B cell (primary cell): ENCODE results near the gene ZNF710. TPM values are rescaled to one million over a fixed set of nuclear protein-coding genes. Genes with fewer than 3 reads are reported as not detected.

Source experiments
- ATAC-seq: fragments of 200-7000 bp; cut with Tn5 transposase; one replicate; pipeline ENCODE4 v1.10.0; 2021; ENCODE audit warnings: low read depth, mild to moderate bottlenecking, moderate number of reproducible peaks, moderate library complexity
- CTCF ChIA-PET: fragments of 350-600 bp; sonication (Branson Sonifier 250); formaldehyde crosslinking; loops from one replicate; lab custom pipeline; 2021; ENCODE audit warnings: antibody characterized with exemption, inconsistent platforms; lab: Charles Lee
- POLR2A ChIA-PET: fragments of 350-600 bp; sonication (Branson Sonifier 250); formaldehyde crosslinking; loops from one replicate; lab custom pipeline; 2021; ENCODE audit warnings: antibody characterized with exemption; lab: Charles Lee
- DNase-seq: peaks from one replicate; pipeline ENCODE4 v3.0.0; 2013
- H2AFZ ChIP-seq: 2 replicates; pipeline ENCODE4 v1.6.1; 2012; ENCODE audit warnings: mild to moderate bottlenecking, low read depth, low read length; ENCODE audit not compliant: insufficient read depth, poor library complexity, severe bottlenecking
- H3K27ac ChIP-seq, 2 donors: 1 replicate in 1 of 2; 2 replicates in 1 of 2; pipeline ENCODE4 v1.5.1; 2012 to 2013; ENCODE audit warnings: low read length in 2 of 2, mild to moderate bottlenecking in 2 of 2, moderate library complexity in 1 of 2
- H3K27me3 ChIP-seq, 4 experiments: fragments of 200-600 bp in 1 of 4; sonication (generic) in 1 of 4; replicated peaks in 1 of 4; 1 replicate in 2 of 4; 2 replicates in 2 of 4; pipeline versions ENCODE4 v1.6.1 to v1.7.0; 2013 to 2016; ENCODE audit warnings: low read length in 3 of 4, mild to moderate bottlenecking in 2 of 4, mixed read lengths in 1 of 4, moderate library complexity in 1 of 4; ENCODE audit not compliant: insufficient read depth in 4 of 4, control insufficient read depth in 3 of 4; ENCODE audit errors: control extremely low read depth in 1 of 4
- H3K36me3 ChIP-seq, 2 experiments: replicated peaks in 1 of 2; 1 replicate in 1 of 2; 2 replicates in 1 of 2; pipeline versions ENCODE4 v1.6.1 to v1.7.1; 2013; ENCODE audit warnings: low read length in 1 of 2; ENCODE audit not compliant: insufficient read depth in 2 of 2, control insufficient read depth in 1 of 2; ENCODE audit errors: control extremely low read depth in 1 of 2, extremely low read depth in 1 of 2
- H3K4me1 ChIP-seq, 2 donors: fragments of 200-600 bp in 1 of 2; sonication (generic) in 1 of 2; 1 replicate in 1 of 2; 2 replicates in 1 of 2; pipeline versions ENCODE4 v1.5.1 to v1.6.1; 2013 to 2017; ENCODE audit warnings: low read length in 2 of 2; ENCODE audit not compliant: control insufficient read depth in 2 of 2, insufficient read depth in 2 of 2
- H3K4me2 ChIP-seq: replicated peaks from 2 replicates; pipeline ENCODE3; 2012; ENCODE audit warnings: mild to moderate bottlenecking, low read depth, low read length; ENCODE audit not compliant: poor library complexity, severe bottlenecking
- H3K4me3 ChIP-seq, 5 experiments: fragments of 200-600 bp in 1 of 5; sonication (generic) in 1 of 5; 1 replicate in 3 of 5; 2 replicates in 2 of 5; pipeline versions ENCODE4 v1.5.1 to v1.7.0; 2011 to 2016; ENCODE audit warnings: low read length in 4 of 5, mild to moderate bottlenecking in 4 of 5, low read depth in 2 of 5, control low read depth in 1 of 5, moderate library complexity in 1 of 5; ENCODE audit not compliant: insufficient read depth in 1 of 5; ENCODE audit errors: control extremely low read depth in 1 of 5, extremely low read depth in 1 of 5
- H3K79me2 ChIP-seq: fragments of 200-600 bp; sonication (generic); one replicate; pipeline ENCODE4 v1.6.0; 2016; ENCODE audit warnings: low read length; ENCODE audit not compliant: control insufficient read depth, insufficient read depth
- H3K9ac ChIP-seq: fragments of 200-600 bp; sonication (generic); 2 replicates; pipeline ENCODE4 v1.6.1; 2017; ENCODE audit warnings: mild to moderate bottlenecking, low read length, moderate library complexity
- H3K9me3 ChIP-seq, 3 donors: one replicate each; pipeline versions ENCODE4 v1.6.1 to v1.7.1; 2013; ENCODE audit warnings: low read length in 2 of 3; ENCODE audit not compliant: control insufficient read depth in 2 of 3, insufficient read depth in 1 of 3; ENCODE audit errors: control extremely low read depth in 1 of 3
- H4K20me1 ChIP-seq: 2 replicates; pipeline ENCODE4 v1.6.0; 2012; ENCODE audit warnings: mild to moderate bottlenecking, low read length; ENCODE audit not compliant: insufficient read depth, control insufficient read depth, poor library complexity, severe bottlenecking
- H3K27ac Mint-ChIP-seq: one replicate; pipeline ENCODE4 v1.8.0; 2021; ENCODE audit warnings: mixed read lengths
- H3K27me3 Mint-ChIP-seq: one replicate; pipeline ENCODE4 v1.8.0; 2021; ENCODE audit warnings: mixed read lengths
- H3K4me1 Mint-ChIP-seq: one replicate; pipeline ENCODE4 v1.8.0; 2021; ENCODE audit warnings: mixed read lengths
- H3K4me3 Mint-ChIP-seq: one replicate; pipeline ENCODE4 v1.8.0; 2021; ENCODE audit warnings: mixed read lengths
- H3K9me3 Mint-ChIP-seq: one replicate; pipeline ENCODE4 v1.8.0; 2022; ENCODE audit warnings: mixed read lengths; ENCODE audit not compliant: insufficient read depth
- EZH2 ChIP-seq: IDR thresholded peaks from 2 replicates; pipeline ENCODE4 v1.6.1; 2012; ENCODE audit warnings: borderline replicate concordance, low read depth, mild to moderate bottlenecking, moderate library complexity, low read length; ENCODE audit not compliant: insufficient read depth, poor library complexity, severe bottlenecking
- WGBS: methylation state at CpG from one replicate; pipeline ENCODE4 v1.1.5; 2013; ENCODE audit warnings: missing lambda C conversion rate; ENCODE audit not compliant: insufficient coverage; 5-methylcytosine and 5-hydroxymethylcytosine counted together
- intact Hi-C: fragments of 100-400 bp; cut with micrococcal nuclease; formaldehyde crosslinking; loops from one replicate; pipeline ENCODE4 v1.10.0; 2022
- polyA plus RNA-seq: library from polyadenylated mRNA; depleted of rRNA; stranded (reverse); fragments of >200 nt; gene quantifications from 2 replicates; pipeline ENCODE4 v1.2.3, GENCODE V29; 2012
- total RNA-seq, 2 donors: library from RNA; stranded (reverse); fragments of 120-200 nt in 1 of 2; gene quantifications; 1 replicate in 1 of 2; 2 replicates in 1 of 2; pipeline versions ENCODE4 v1.2.3 to v1.2.4, GENCODE V29; 2013 to 2022
- TF ChIP-seq, protein P1 (sequence below): fragments of 200-600 bp; IDR thresholded peaks from one replicate; pipeline ENCODE4 v1.8.0; 2022; ENCODE audit warnings: antibody characterized with exemption, mild to moderate bottlenecking

The ZNF710 gene
- total and polyA plus RNA-seq, 2 donors (not counting 1 experiment from before 2014, with no cell fraction given), result 8.7 to 38.7 TPM

DNA sequence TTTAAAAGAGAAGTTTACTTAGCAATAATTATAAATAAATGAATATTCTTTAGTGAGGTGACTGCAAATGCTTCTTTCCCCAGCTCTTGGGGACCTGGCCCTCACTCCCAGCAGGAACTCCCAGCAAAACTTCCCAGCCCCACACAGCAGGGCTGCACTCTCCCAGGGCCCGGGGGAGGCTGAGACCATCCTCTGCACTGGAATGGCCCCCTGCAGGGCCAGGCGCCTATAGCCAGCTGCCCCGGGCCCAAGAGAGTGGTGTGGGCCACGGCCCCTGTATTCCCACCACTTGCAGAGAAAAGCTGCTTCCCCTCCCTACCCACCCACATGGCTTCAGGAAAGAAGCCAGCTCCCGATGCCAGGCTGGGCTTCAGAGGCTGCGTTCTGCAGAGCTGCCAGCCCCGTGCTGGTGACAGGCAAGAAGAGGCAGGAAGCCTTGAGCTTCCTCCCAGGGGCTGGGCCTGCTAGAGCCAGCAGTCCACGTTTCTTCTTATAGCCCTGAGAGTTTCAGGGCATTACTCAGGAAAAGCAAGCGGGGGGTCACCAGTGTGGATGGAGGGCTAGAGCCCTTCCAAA is 81.1 kb downstream of the ZNF710 start:
- no peak overlapping the region for H3K4me2 ChIP-seq
- no peaks in the 10 kb centered on the region for H3K9me3 ChIP-seq
- intact Hi-C loops, result no loop called here
- H3K79me2 ChIP-seq, result no peaks in the 10 kb centered on the region
- H3K36me3 ChIP-seq, result peaks cover 0 to 60% of the 10 kb centered on the region in 2 experiments
- Mint-ChIP-seq H3K4me1 (peaks cover 14% of the 10 kb centered on the region), H3K27ac (no peak overlapping the region), H3K4me3 (no peak overlapping the region), H3K9me3 (no peaks in the 10 kb centered on the region), H3K27me3 (no peaks in the 10 kb centered on the region)
- no peak overlapping the region for H2AFZ ChIP-seq
- no peak for TF ChIP-seq EZH2
- TF ChIP-seq, protein P1, sequence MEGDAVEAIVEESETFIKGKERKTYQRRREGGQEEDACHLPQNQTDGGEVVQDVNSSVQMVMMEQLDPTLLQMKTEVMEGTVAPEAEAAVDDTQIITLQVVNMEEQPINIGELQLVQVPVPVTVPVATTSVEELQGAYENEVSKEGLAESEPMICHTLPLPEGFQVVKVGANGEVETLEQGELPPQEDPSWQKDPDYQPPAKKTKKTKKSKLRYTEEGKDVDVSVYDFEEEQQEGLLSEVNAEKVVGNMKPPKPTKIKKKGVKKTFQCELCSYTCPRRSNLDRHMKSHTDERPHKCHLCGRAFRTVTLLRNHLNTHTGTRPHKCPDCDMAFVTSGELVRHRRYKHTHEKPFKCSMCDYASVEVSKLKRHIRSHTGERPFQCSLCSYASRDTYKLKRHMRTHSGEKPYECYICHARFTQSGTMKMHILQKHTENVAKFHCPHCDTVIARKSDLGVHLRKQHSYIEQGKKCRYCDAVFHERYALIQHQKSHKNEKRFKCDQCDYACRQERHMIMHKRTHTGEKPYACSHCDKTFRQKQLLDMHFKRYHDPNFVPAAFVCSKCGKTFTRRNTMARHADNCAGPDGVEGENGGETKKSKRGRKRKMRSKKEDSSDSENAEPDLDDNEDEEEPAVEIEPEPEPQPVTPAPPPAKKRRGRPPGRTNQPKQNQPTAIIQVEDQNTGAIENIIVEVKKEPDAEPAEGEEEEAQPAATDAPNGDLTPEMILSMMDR, result no peak
- H4K20me1 ChIP-seq, result no peaks in the 10 kb centered on the region
- no peak overlapping the region for H3K9ac ChIP-seq
- no peak overlapping the region for H3K4me3 ChIP-seq
- H3K4me1 ChIP-seq, result no peaks in the 10 kb centered on the region
- ATAC-seq, result no peak
- H3K27me3 ChIP-seq, result no peaks in the 10 kb centered on the region
- DNase-seq, result no peak
- POLR2A ChIA-PET, result interaction anchor here (0.7 kb wide), 1 partner anchor 183 kb away, joined by 3 read pairs; no protein-coding TSS in a partner anchor
- CTCF ChIA-PET, result interaction anchor here (5.5 to 8.7 kb wide), 3 partner anchors 11 to 206 kb away, joined by 23 to 101 read pairs (median 39); no protein-coding TSS in a partner anchor
- 66% methylated on average over 9 of the region's 9 CpGs for WGBS
- no peak overlapping the region for H3K27ac ChIP-seq

DNA sequence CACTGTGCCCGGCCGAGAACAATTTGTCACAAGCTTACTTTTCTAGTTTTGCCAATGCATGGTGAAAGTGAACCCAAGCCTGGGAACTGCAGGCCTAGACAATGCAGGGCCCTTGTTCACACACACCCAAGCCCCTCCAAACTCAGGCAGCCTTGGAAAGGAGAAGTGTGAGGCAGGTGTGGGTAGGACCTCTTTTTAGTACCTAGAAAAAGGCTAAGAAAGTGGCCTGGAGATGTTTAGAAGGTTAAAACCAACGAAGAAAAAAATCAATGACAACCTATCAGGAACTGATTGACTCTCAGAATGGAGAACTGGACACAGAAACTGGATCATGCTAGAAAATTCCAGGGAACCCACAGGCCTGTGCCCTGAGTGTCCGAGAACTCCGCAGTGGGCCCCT is 82.3 kb downstream of the ZNF710 start:
- CTCF ChIA-PET, result interaction anchor here (0.6 to 8.7 kb wide), 7 partner anchors 13 to 322 kb away, joined by 3 to 101 read pairs (median 23); no protein-coding TSS in a partner anchor
- Histone ChIP-seq H3K4me2 (no peak overlapping the region), H3K27me3 (no peaks in the 10 kb centered on the region), H3K9ac (no peak overlapping the region), H3K36me3 (peaks cover 0 to 69% of the 10 kb centered on the region in 2 experiments), H2AFZ (no peak overlapping the region), H3K4me3 (no peak overlapping the region), H3K4me1 (no peaks in the 10 kb centered on the region), H3K9me3 (no peaks in the 10 kb centered on the region), H4K20me1 (no peaks in the 10 kb centered on the region), H3K27ac (peak overlapping the region in 1 of 2 donors; percentile 15), H3K79me2 (no peaks in the 10 kb centered on the region)
- H3K4me1 Mint-ChIP-seq, result peaks cover 14% of the 10 kb centered on the region
- WGBS, result 98% methylated on average over 4 of the region's 5 CpGs
- no peaks in the 10 kb centered on the region for H3K9me3 Mint-ChIP-seq
- no peak for DNase-seq
- ATAC-seq, result no peak
- H3K27me3 Mint-ChIP-seq, result no peaks in the 10 kb centered on the region
- intact Hi-C loops, result no loop called here
- POLR2A ChIA-PET, result no interaction called here
- no peak overlapping the region for H3K4me3 Mint-ChIP-seq
- peak overlapping the region; percentile 76 for H3K27ac Mint-ChIP-seq
- no peak for TF ChIP-seq EZH2
- TF ChIP-seq, protein P1, result no peak
